Liver (tissue), 3 donors: ENCODE results near the gene SEMA5A.

ENCODE experiments used
- CTCF ChIP-seq: fragments of 150-350 bp; IDR thresholded peaks from 2 replicates; pipeline ENCODE4 v1.5.1; 2017; ENCODE audit warnings: improper control_type of control experiment, low read depth, low read length; ENCODE audit not compliant: missing input control
- GABPA ChIP-seq, 2 donors: IDR thresholded peaks in 1 of 2; conservative IDR thresholded peaks in 1 of 2; 2 replicates each; pipeline ENCODE4 v1.6.1; 2016; ENCODE audit warnings: antibody characterized with exemption in 2 of 2, mild to moderate bottlenecking in 1 of 2, moderate library complexity in 1 of 2
- TAF1 ChIP-seq: conservative IDR thresholded peaks from 2 replicates; pipeline ENCODE4 v1.6.1; 2016; ENCODE audit warnings: antibody characterized with exemption, mild to moderate bottlenecking
- donor health status: healthy.
- donor health status: healthy.

- TF ChIP-seq CTCF: no peak
- no peak for TF ChIP-seq TAF1
- TF ChIP-seq GABPA (IDR thresholded peaks at IDR 0.05 in 1 of 2, conservative IDR thresholded peaks at IDR 0.05 in 1 of 2): no peak
Measured at GRCh38 chr5:9348401-9348996, 197.4 kb downstream of the SEMA5A start.
